NCI-H460 (cell line): ENCODE measurements around the gene CALHM3. TPM values are rescaled to one million over a fixed set of nuclear protein-coding genes. Genes with fewer than 3 reads are reported as not detected.
"Not testable (repeated sequence)": the region's sequence is repeated elsewhere in the genome, so short reads cannot be mapped to it uniquely, and the experiment has no call there.

Source experiments
- DNase-seq: peaks from one replicate; pipeline ENCODE4 v3.0.0-alpha.2; 2016; ENCODE audit warnings: low read depth; ENCODE audit errors: extremely low read depth
- total RNA-seq: library from RNA; depleted of rRNA; stranded (reverse); fragments of >200 nt; shearing (Covaris generic); gene quantifications from 2 replicates; pipeline ENCODE4 v1.2.3, GENCODE V29; 2014

Gene CALHM3
- total RNA-seq, 1 experiment from 2014 or later, result not detected

DNA sequence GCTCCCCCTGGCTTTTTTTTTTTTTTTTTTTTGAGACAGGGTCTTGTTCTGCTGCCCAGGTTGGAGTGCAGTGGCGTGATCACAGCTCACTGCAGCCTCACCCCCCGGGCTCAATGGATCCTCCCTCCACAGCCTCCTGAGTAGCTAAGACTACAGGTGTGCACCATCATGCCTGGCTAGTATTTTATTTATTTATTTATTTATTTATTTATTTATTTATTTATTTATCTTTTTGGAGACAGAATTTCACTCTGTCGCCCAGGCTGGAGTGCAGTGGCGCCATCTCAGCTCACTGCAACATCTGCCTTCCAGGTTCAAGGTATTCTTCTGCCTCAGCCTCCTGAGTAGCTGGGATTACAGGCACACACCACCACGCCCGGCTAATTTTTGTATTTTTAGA, 24.7 kb upstream of the CALHM3 start:
- DNase-seq, result not testable (repeated sequence)

DNA sequence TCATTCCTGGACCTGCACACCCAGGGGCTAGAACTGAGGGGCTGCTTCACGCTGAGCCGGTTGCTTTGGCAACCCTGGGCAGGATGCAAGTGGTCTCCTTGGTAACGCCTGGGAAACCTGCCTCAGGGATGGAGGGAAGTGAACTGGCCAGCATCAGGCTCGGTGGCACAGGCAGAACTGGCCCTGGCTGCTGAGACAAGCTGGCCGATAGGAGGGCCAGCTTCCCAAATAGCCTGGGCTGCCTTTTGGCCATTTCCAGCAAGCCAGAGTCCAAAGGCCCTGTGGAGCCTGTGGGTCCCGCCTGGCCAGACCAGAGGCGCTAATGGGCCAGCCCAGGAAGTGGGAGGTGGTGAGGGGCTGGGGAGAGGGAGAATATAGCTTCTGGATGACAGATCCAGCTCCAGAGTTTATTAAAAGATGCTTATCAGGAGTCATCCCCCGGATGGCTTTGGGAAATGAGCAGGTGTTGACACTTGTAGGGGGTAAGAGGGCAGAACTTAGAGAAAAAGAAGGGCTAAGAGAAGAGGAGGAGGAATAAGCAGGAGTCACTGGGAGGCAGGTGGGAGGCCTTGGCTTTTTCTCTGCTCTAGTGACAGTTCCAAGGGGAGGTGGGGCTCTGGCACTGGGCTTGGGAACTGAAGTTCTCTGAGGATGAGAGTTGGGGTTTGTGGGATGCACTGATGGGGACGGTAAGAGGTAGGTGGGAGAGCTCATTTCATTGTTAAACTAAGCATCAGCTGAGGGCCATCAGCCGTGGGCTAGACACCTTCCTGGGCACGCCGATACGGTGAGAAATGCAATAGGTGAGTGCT, 24.0 kb upstream of the CALHM3 start:
- no peak for DNase-seq

DNA sequence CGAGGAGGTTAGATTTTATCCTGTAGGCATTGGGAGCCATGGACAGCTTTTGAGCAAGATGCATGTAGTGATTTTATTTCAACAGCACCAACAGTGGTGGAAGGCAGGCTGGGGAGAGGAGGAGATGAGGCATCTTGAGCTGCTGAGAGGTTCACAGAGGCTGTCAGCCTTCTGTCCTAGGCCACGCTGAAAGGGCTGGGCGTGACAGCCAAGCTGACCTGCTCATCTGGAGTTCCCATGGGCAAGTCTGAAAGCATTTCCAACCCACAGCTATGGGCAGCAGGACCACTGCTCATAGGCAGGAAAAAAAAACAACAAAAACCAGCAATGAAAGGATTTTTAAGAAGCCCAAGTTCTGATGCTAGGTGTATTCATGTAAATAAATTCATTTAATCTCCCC, 22.1 kb upstream of the CALHM3 start:
- DNase-seq, result no peak

DNA sequence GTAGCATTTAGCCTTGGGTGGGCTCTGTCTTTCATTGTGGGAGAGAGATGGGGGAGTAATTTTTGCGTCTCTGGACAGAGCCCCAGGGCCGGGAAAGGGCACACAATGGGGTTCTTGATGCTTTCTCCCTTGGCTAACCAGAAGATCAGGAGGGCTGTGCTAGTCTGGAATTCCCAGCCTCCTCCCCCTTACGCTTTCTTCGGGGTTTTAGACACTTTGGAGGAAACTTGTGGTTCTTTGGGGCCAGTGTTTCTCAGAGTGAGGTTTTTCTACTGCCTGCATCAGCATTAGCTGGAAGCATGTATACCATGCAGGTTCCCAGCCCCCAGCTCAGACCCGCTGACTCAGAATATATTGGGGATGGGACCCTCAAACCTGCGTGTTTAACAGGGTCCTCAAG, 21.4 kb upstream of the CALHM3 start:
- DNase-seq, result no peak

DNA sequence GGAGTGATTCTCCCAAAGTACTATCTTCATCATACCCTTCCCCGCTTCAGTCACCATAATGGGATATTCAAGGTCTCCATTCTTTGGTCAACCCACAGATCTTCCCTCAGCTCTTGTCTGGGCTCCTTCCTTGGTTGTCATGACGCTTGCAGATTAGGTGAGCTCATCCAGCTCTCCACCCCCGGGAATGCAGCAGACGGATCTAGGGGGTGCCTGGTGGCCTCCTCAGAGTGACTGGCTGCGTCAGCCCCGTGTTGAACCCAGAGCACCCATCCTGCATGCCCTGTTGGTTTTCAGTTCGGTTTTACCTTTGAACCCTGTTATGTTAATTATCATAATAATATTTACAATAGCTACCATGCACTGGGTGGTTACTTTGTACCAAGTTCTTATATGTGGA, 20.8 kb upstream of the CALHM3 start:
- DNase-seq, result no peak

DNA sequence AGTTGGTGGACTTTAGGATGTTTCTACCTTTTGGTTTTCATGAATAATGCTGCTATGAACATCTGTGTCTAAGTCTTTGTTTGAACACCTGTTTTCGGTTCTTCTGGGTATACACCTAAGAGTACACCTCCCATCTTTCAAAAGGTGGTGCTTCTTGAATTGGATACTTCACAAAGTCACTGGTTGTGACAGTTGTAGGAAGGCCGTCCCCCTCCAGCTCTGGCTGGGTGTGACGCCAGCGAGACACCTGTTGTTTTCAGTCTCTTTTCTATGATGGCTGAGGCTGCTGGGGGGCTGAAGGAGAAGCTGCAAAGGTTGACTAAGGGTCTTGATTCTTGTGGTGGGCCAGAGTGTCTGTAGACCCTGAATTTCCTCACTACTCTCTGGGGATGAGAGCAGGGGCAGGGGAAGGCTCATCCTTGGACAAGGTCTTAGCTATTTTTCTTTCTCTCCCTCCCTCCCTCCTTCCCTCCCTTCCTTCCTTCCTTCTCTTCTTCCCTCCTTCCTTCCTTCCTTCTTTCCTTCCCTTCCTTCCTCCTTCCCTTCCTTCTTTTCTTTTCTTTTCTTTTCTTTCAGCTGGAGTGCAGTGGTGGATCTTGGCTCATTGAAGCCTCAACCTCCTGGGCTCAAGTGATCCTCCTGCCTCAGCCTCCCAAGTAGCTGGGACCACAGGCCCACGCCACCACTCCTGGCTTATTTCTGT, 20.0 kb upstream of the CALHM3 start:
- no peak for DNase-seq

DNA sequence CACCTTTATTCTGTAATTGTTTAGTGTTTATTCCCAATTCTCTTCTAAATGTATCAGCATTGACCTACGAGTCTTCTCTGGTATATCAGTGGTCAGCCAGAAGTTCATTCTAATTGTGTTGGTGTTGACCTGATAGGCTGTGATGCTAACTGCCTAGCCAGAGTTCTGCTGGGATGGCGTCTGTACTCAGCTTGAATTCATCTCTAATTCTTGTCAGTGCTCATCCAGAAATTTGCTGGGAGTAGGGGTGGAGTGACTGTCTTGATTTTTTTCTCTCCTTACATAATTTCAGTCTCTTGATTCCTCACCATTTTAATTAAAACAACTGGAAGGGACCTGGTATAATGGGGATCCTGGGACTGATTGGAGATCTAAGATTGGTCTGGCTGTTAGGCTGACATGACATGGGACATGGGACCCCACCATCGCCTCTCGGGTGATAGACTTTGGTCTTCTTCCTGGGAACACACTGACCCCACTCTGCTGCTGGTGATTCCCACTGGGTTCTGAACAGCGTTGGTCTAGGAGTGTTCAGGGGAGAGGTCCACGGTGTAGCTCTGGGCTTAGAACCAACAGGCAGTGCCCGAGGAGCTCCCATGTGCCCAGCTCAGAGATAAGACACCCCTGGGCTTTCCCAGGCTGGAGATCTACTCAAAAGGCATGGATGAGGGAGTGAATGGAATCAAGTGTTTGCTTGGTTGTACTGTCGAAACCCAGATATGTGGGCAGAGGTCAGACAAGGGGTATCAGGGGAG, 18.3 kb upstream of the CALHM3 start:
- no peak for DNase-seq

DNA sequence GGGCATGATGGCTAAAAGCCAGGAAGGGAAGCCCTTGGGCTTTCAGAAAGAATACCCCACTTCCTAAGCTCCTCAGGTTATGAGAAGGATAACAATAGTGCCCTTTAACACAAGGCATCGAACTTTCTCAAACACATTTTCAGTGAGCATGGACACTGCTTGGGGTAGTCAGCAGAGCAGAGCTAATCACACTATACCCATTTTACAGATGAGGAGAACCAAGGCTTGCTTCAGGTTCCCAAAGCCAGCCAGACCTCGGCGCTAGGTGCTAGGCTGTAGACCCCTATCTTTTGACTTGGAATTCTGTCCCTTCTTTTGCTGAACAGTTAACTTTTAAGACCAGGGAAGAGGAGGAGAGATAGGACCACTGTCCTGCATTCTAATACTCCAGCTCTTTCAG, 16.3 kb upstream of the CALHM3 start:
- no peak for DNase-seq

DNA sequence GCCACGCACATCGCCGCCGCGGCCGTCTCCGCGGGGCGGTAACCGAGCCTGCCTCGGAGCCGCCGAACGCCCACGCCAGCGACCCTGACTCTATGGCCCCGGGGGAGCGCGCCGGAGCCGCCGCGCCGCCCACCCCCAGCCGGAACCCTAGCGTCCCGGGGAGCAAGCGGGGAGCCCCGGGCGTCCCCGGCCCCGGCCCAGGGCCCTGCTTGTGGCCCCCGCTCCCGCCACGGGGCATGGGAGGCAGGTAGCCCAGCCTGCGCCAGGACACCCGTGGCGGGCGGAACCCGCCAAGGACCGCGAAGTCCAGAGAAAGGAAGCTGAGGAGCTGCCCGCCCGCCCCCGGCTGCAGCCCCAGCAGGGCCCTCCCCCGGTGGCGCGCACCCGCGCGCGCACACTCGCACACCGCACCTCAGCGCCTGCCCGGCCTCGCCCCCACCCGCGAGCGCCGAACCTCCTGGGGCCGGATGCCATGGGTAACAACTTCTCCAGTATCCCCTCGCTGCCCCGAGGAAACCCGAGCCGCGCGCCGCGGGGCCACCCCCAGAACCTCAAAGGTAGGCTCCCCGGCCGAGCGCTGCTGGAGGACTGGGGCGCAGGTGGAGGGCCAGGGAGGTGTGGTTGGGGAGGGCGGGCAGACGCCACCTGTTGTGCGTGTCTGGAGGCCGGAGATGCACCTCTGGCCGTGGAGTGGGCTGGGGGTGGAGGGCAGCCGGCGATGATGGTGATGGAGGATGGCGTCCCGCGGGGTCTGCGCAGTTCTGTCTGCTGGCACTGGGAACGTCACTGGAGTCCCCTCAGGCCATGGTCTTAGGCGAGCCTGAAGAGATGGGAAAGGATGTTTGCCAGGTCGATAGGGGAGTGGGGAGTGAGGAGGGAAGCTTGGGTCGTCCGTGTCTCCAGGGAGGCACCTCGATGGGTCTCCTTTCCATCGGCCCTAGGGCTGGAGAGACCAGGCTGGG, 15.2 kb upstream of the CALHM3 start:
- DNase-seq, result no peak

DNA sequence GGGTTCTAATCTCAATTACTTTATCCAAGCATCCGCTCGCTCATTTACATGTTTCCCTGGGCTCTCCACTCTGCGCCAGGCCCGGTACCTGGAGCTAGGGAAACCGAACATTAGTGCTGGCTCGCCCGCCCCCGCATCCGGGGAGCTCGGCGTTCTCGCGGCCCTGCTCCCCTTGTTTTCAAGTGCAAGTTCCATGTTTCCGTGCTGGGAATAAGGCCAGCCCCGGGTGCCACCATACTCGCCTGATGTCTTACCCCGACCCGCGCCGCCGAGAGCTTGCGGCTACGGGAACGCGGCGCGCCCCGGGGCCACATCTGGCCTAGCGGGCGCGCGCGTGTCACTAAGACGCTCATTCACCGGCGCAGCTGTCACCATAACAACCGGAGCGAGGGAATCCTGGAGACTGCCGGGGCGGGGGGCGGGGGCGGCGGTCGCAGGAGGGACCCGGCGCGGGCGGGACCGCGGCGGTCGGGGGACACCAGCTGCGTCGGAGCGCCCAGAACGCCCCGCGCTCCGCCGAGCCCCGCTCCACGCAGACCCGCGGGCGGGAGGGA, 14.4 kb upstream of the CALHM3 start, which contains the start of gene NEURL1:
TSS of gene NEURL1 (plus strand) at position 344 of the 554 bp plus-strand sequence. CDS start 683 bp downstream, outside the sequence.
- no peak for DNase-seq

DNA sequence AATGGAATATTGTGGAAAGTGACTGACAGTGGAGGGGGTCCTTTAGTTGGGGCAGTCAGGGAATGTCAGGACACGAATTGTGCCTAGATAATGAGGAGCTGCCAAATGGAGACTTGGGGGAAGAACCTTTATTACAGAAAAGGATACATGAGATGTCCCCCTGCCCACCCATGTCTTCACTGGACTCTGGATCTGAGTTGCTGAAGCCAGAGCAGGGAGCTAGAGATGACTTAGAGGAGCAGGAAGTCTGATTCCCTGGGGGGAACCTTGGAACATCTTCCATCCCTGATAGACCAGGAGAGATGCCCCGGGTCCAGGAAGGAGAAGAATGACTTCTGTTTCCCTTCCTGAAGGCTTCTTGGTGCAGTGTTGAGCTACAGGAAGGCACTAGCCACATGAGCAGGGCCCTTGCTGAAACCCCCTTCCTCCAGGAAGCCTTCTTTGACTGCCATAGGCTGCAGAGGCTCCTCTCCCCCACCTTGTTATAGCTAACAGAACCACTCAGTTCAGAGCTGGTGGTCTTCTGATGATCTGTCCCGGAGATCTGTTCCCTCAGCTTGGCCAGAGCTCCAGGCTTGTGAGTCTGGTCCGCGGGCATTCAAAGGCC, 13.7 kb upstream of the CALHM3 start:
- DNase-seq, result no peak

DNA sequence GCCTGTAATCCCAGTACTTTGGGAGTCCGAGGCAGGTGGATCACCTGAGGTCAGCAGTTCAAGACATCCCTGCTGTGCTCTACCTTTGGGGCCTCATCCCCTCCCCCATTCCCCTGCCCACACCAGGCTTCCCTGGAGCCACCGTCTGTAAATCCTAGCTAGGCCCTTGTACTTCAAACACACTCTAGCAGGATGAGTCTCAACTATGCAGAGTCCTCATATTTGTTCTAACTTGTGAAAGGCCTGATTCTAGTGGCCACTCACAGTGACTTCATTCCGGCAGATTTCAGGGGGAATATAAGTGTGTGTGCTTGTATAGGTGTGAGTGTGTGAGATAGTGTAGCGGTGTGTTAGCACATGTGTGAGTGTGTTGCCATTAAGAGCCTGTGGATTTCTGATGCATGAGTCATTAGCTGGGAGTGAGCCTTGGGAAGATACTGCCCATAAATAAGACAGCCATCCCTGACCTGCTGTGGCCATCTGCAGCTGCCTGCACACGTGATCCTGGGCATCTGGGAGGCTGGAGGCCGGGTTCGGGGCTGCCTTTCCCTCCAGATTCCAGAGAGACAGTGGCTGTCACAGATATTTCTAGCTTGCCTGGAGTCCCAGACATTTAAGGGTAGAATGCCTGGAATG, 12.8 kb upstream of the CALHM3 start:
- DNase-seq, result peak; percentile 16

DNA sequence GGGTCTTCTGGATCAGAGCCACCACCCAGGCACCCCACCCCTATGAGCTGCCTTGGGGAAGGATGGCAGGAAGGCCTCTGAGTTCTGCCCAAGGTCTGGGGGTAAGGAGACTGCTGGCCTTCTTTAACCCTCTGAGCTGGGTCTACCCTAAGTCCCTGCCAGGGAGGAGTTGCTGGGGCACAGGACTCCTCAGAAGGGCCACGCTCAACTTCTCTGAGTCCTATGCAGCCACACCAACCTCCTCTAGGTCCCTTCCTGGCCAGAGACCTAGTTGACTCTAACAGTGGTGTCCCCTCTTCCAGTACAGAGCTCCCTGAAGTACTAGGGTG, 11.9 kb upstream of the CALHM3 start:
- DNase-seq, result no peak

DNA sequence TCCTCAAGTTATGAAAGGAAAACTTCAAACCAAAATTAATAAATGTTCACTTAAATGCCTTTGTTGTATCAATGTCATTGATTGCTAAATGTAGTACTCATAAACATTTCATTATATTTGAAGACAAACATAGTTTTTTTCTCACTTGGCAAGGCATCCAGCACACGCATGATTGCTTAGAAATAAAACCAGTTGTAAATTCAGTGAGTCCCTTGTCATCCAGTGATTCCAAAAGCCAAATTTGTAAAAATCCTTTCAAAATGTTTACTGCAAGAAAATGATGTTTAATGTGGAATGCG, 8.3 kb upstream of the CALHM3 start:
- DNase-seq, result no peak

DNA sequence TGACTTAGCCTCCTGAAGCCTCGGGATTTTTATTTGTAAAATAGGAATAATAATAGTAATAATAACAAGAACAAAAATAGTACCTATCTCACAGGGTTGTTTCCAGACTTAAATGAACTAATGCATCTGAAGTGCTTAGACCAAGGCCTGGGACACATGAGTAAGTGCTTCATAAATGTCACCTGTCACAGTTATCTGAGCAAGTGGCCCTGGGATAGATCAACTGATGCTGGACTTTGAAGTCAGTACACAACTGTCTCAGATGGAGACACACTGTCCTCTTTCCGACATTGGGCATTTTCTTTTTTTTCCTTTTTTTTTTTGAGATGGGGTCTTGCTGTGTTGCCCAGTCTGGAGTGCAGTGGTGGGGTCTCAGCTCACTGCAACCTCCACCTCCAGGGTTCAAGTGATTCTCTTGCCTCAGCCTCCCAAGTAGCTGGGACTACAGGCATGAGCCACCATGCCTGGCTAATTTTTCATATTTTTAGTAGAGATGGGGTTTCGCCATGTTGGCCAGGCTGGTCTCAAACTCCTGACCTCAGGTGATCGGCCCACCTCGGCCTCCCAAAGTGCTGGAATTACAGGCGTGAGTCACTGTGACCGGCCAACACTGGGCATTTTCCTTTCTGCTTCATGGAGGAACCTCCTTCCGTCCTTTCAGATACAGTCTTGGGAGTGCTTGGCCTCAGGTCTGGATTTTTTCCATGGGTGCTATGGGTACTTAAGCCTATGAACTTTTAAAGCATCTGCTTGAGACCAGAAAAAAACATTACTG, 7.8 kb upstream of the CALHM3 start:
- DNase-seq, result not testable (repeated sequence)

DNA sequence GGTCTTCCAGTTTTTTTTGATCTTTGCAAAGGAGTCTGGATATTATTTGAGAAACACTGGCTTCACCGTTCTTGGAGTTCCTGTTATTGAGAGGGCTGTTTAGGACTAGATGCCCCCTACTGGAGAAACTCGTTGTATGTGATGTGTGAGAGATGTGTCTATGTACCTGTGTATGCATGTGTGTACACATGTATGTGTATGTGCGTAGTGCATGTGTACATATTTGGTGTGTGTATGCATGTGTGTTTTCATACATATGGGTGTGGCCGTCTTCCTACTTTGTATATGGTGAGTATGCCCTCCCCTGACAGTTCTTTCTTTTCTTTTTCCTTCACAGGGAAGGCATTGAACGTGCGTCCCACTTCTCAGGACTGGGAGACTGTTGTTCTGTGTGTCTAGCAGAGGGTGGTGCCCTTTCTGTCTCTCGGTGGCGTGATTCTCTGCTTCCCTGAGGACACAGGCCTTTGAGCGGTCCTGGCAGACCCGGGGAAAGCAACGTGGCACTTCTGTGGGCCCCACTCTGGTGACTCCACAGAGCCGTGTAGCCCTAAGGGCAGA, 3.0 kb upstream of the CALHM3 start:
- DNase-seq, result peak; percentile 73

DNA sequence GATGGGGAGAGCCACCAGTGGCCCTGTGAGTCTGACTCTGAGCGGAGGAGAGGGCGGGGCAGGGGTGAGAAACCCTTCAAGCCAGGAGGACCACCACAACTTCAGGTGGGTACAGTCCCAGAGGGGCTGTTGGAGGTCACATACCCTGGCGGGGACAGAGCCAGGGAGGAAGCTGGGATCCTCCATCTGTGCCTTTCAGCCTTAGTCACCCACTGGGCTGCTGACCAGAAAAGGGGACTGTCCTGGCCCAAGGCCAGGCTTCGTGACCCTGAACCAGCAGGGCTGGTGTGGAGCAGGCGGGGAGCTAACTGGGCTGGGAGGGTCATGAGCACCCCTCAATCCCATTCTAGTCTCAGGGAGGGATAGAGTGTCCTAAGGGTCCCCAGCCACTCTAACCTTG, 1.5 kb upstream of the CALHM3 start:
- no peak for DNase-seq

DNA sequence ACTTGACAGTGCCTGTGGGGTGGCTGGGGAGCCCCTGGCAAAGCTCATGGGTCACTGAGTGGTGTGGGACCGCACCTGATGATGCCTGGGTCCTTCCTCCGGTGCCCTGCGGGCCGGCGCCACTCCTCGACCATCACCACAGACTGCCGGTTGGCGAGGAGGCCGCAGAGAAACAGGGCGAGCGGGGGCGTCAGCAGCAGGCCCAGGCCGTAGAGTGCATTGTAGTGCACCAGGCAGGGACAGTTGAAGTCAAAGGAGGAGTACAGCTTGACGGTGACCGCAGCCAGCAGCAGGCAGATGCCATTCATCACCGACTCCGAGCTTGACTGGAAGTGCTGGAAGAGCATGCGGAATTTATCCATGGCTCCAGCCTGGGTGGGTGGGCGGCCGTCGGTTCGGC, 369 bp downstream of the CALHM3 start:
- DNase-seq, result no peak
